HCT116 (cell line): ENCODE results near the gene SH2D1A. TPM values are rescaled to one million over a fixed set of nuclear protein-coding genes. Genes with fewer than 3 reads are reported as not detected.

Experiments
- ATAC-seq: fragments of 200-7000 bp; cut with Tn5 transposase; 2 replicates; pipeline ENCODE4 v1.9.1; 2020; ENCODE audit warnings: mild to moderate bottlenecking, moderate library complexity
- BruUV-seq: library from RNA; stranded (reverse); fragments of 400-500 nt; replicated peaks from 2 replicates; lab custom pipeline; 2021; lab: Mats Ljungman, UMichigan
- CTCF ChIA-PET: fragments of 300-600 bp; sonication (Branson Sonifier 250); formaldehyde crosslinking; loops from one replicate; lab custom pipeline; 2021; ENCODE audit warnings: antibody characterized with exemption; lab: Charles Lee
- POLR2A ChIA-PET: fragments of 300-600, 350-600 bp; sonication (Branson Sonifier 250); formaldehyde crosslinking; loops from one replicate; lab custom pipeline; 2021; ENCODE audit warnings: antibody characterized with exemption; lab: Charles Lee
- RAD21 ChIA-PET, 2 experiments: fragments of 300-600 bp; sonication (Branson Sonifier 250); formaldehyde crosslinking; loops; one replicate each; lab custom pipeline; 2023; ENCODE audit warnings: low total read pairs in 2 of 2; ENCODE audit not compliant: uncharacterized antibody in 2 of 2, unreplicated experiment in 2 of 2, low non-redundant PET in 1 of 2; lab: Charles Lee
- DNase-seq: peaks from one replicate; pipeline ENCODE4 v3.0.0-alpha.2; 2010; ENCODE audit warnings: low read depth, low spot score
- H2AFZ ChIP-seq: fragments of 200-600 bp; shearing (Covaris generic), sonication (generic); 2 replicates; pipeline ENCODE4 v1.6.1; 2017; ENCODE audit warnings: low read depth, mixed run types, mixed read lengths, antibody characterized with exemption, low read length; ENCODE audit not compliant: poor library complexity, severe bottlenecking
- H3K27ac ChIP-seq: 2 replicates; pipeline ENCODE4 v1.5.1; 2012; ENCODE audit warnings: low read depth, low read length
- H3K27me3 ChIP-seq: fragments of 200-600 bp; sonication (generic); 2 replicates; pipeline ENCODE4 v1.6.1; 2016; ENCODE audit warnings: mixed run types, low read length, mixed read lengths; ENCODE audit not compliant: insufficient read depth
- H3K36me3 ChIP-seq, 2 experiments: fragments of 200-500 bp in 1 of 2; fragments of 200-600 bp in 1 of 2; sonication (Bioruptor generic) in 1 of 2; sonication (generic) in 1 of 2; 2 replicates each; pipeline versions ENCODE4 v1.5.1 to v1.6.1; 2014 to 2016; ENCODE audit warnings: low read length in 2 of 2, inconsistent platforms in 1 of 2, mixed read lengths in 1 of 2, mixed run types in 1 of 2; ENCODE audit not compliant: insufficient read depth in 2 of 2, control insufficient read depth in 1 of 2
- H3K4me1 ChIP-seq, 2 experiments: fragments of 200-600 bp in 1 of 2; sonication (generic) in 1 of 2; 2 replicates each; pipeline versions ENCODE4 v1.5.1 to v1.6.1; 2012 to 2017; ENCODE audit warnings: low read length in 2 of 2, inconsistent platforms in 1 of 2, mild to moderate bottlenecking in 1 of 2, mixed read lengths in 1 of 2, mixed run types in 1 of 2, moderate library complexity in 1 of 2; ENCODE audit not compliant: insufficient read depth in 2 of 2, control insufficient read depth in 1 of 2
- H3K4me2 ChIP-seq: fragments of 200-600 bp; sonication (generic); 2 replicates; pipeline ENCODE4 v1.6.1; 2017; ENCODE audit warnings: mixed run types, low read length, mixed read lengths
- H3K4me3 ChIP-seq, 2 experiments: fragments of 200-600 bp in 1 of 2; sonication (generic) in 1 of 2; replicated peaks in 1 of 2; 2 replicates each; pipeline ENCODE4 v1.5.1; 2011 to 2016; ENCODE audit warnings: low read length in 2 of 2, control low read depth in 1 of 2, low read depth in 1 of 2, mild to moderate bottlenecking in 1 of 2, mixed read lengths in 1 of 2, mixed run types in 1 of 2
- H3K79me2 ChIP-seq: fragments of 200-600 bp; sonication (generic); 2 replicates; pipeline ENCODE4 v1.6.1; 2017; ENCODE audit warnings: mild to moderate bottlenecking, mixed run types, low read length, moderate library complexity, mixed read lengths; ENCODE audit not compliant: insufficient read depth
- H3K9ac ChIP-seq: fragments of 200-600 bp; sonication (generic); 2 replicates; pipeline ENCODE4 v1.6.1; 2016; ENCODE audit warnings: low read length, mixed read lengths
- H3K9me2 ChIP-seq: fragments of 200-600 bp; sonication (generic), shearing (Covaris generic); 2 replicates; pipeline ENCODE4 v1.6.1; 2017; ENCODE audit warnings: mixed run types, mild to moderate bottlenecking, moderate library complexity; ENCODE audit not compliant: insufficient read depth
- H3K9me3 ChIP-seq, 2 experiments: fragments of 200-500 bp in 1 of 2; fragments of 200-600 bp in 1 of 2; sonication (Bioruptor generic) in 1 of 2; sonication (generic) in 1 of 2; 2 replicates each; pipeline ENCODE4 v1.6.1; 2014 to 2017; ENCODE audit warnings: low read length in 2 of 2, mixed read lengths in 2 of 2, inconsistent platforms in 1 of 2, low read depth in 1 of 2, mild to moderate bottlenecking in 1 of 2, mixed run types in 1 of 2, moderate library complexity in 1 of 2; ENCODE audit not compliant: control insufficient read depth in 1 of 2, insufficient read depth in 1 of 2
- H4K20me1 ChIP-seq: fragments of 200-600 bp; sonication (generic), shearing (Covaris generic); 2 replicates; pipeline ENCODE4 v1.6.1; 2017; ENCODE audit warnings: mixed run types, mild to moderate bottlenecking, moderate library complexity; ENCODE audit not compliant: insufficient read depth
- ATF3 ChIP-seq: IDR thresholded peaks from 2 replicates; pipeline ENCODE4 v1.6.1; 2012
- CEBPB ChIP-seq: IDR thresholded peaks from 2 replicates; pipeline ENCODE4 v1.6.1; 2012; ENCODE audit warnings: low read depth
- EGR1 ChIP-seq: IDR thresholded peaks from 2 replicates; pipeline ENCODE4 v1.6.1; 2012; ENCODE audit warnings: low read depth
- ELF1 ChIP-seq: IDR thresholded peaks from 2 replicates; pipeline ENCODE4 v1.6.1; 2012; ENCODE audit warnings: low read depth, borderline replicate concordance
- EZH2phosphoT487 ChIP-seq: fragments of 200-600 bp; IDR thresholded peaks from 2 replicates; pipeline ENCODE4 v1.6.1; 2018; ENCODE audit warnings: antibody characterized with exemption, borderline replicate concordance
- FOSL1 ChIP-seq: IDR thresholded peaks from 2 replicates; pipeline ENCODE4 v1.6.1; 2012; ENCODE audit warnings: low read depth
- JUND ChIP-seq: IDR thresholded peaks from 2 replicates; pipeline ENCODE4 v1.6.1; 2012
- MAX ChIP-seq: IDR thresholded peaks from 2 replicates; pipeline ENCODE4 v1.6.1; 2012
- SIN3A ChIP-seq: IDR thresholded peaks from 2 replicates; pipeline ENCODE4 v1.6.1; 2012; ENCODE audit warnings: low read depth
- SP1 ChIP-seq: IDR thresholded peaks from 2 replicates; pipeline ENCODE4 v1.6.1; 2012; ENCODE audit warnings: low read depth
- SRF ChIP-seq: IDR thresholded peaks from 2 replicates; pipeline ENCODE4 v1.6.1; 2012; ENCODE audit warnings: low read depth
- TCF7L2 ChIP-seq: IDR thresholded peaks from 2 replicates; pipeline ENCODE4 v1.7.0; 2011; ENCODE audit warnings: borderline replicate concordance, inconsistent platforms; ENCODE audit not compliant: insufficient read depth, insufficient read length; ENCODE audit errors: extremely low read depth
- YY1 ChIP-seq: IDR thresholded peaks from 2 replicates; pipeline ENCODE4 v1.6.1; 2011; ENCODE audit warnings: low read length, low read depth, moderate library complexity, mild to moderate bottlenecking; ENCODE audit not compliant: insufficient replicate concordance; ENCODE audit errors: extremely low read depth
- ZFX ChIP-seq: fragments of 450-650 bp; IDR thresholded peaks from 2 replicates; pipeline ENCODE4 v1.6.1; 2017
- intact Hi-C: fragments of 100-400 bp; cut with micrococcal nuclease; formaldehyde crosslinking; loops from 2 replicates; pipeline ENCODE4 v1.10.0; 2022
- total RNA-seq: library from RNA; stranded (reverse); gene quantifications from one replicate; pipeline ENCODE4 v1.2.1, GENCODE V29; 2021; ENCODE audit not compliant: unreplicated experiment
- TF ChIP-seq, protein P1 (sequence below): IDR thresholded peaks from 2 replicates; pipeline ENCODE4 v1.6.1; 2012; ENCODE audit warnings: low read depth
- TF ChIP-seq, protein P2 (sequence below), 3 experiments: fragments of 200-600 bp in 1 of 3; sonication (generic) in 1 of 3; IDR thresholded peaks in 2 of 3; conservative IDR thresholded peaks in 1 of 3; 2 replicates each; pipeline ENCODE4 v1.5.1; 2012 to 2017; ENCODE audit warnings: low read depth in 2 of 3, low read length in 2 of 3, antibody characterized with exemption in 1 of 3, borderline replicate concordance in 1 of 3, control low read depth in 1 of 3, mild to moderate bottlenecking in 1 of 3, mixed read lengths in 1 of 3, mixed run types in 1 of 3, moderate library complexity in 1 of 3; ENCODE audit not compliant: insufficient read depth in 1 of 3

Gene SH2D1A
- total RNA-seq, 1 experiment from 2014 or later, result 0.15 TPM

DNA sequence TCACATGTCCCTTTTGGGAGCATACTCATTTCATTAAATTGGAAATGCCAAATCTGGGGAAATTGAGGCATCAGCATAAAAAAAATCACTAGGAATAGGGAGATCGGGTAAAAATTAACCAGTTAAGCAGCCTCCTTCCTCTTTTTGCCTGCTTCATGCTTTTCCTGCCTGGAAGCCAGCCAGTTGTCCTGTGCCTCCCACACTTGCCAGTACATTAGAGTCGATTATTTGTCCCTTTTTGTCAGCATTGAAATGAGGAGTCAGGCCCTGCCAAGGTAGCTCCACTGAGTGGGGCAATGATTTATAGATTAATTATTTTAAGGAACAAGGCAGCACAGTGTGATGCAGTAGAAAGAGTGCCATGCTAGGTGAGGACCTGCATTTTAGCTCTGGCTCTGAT is 55.3 kb downstream of the SH2D1A start:
- intact Hi-C loops, result no loop called here
- BruUV-seq, result no TSS peak
- H3K4me3 ChIP-seq, result no peak overlapping the region
- no peaks in the 10 kb centered on the region for H3K36me3 ChIP-seq
- H3K4me1 ChIP-seq, result no peaks in the 10 kb centered on the region
- no peaks in the 10 kb centered on the region for H3K9me3 ChIP-seq
- no peaks in the 10 kb centered on the region for H3K79me2 ChIP-seq
- ATAC-seq (no peak), DNase-seq (no peak)
- no peak overlapping the region for H2AFZ ChIP-seq
- no peak for TF ChIP-seq SP1
- no peak for TF ChIP-seq JUND
- no peak for TF ChIP-seq ATF3
- TF ChIP-seq CEBPB, result no peak
- no peak for TF ChIP-seq SRF
- ChIA-PET POLR2A (no interaction called here), RAD21 (no interaction called here), CTCF (no interaction called here)
- H3K9ac ChIP-seq, result no peak overlapping the region
- no peaks in the 10 kb centered on the region for H3K9me2 ChIP-seq
- no peaks in the 10 kb centered on the region for H4K20me1 ChIP-seq
- no peak overlapping the region for H3K4me2 ChIP-seq
- no peaks in the 10 kb centered on the region for H3K27me3 ChIP-seq
- no peak overlapping the region for H3K27ac ChIP-seq

DNA sequence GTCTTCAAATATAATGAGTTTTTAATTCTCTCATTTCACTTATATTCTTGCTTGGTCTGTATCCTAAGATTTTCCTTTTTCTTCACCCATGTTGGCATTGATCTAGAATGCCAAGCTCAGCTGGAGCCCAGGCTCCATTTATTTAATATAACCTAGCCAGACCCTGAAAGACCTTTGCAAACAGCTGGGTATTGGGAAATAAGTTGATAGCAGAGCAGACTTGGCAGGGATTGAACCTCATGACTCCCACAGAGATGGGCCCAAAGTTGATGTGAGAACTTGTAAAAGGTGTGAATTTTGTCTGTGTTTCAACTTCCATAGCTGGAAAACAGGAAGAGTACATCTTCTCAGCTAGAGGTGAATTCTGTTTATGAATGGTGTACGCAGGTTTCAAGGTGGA is 59.5 kb downstream of the SH2D1A start:
- no peak for DNase-seq
- no peak overlapping the region for H3K27ac ChIP-seq
- H3K79me2 ChIP-seq, result no peaks in the 10 kb centered on the region
- ChIA-PET CTCF (interaction anchor here (1.1 kb wide), 1 partner anchor 725 kb away, joined by 3 read pairs; no protein-coding TSS in a partner anchor), POLR2A (no interaction called here), RAD21 (no interaction called here)
- H3K9me3 ChIP-seq, result no peaks in the 10 kb centered on the region
- H4K20me1 ChIP-seq, result no peaks in the 10 kb centered on the region
- ATAC-seq, result no peak
- H2AFZ ChIP-seq, result no peak overlapping the region
- no TSS peak for BruUV-seq
- intact Hi-C loops, result no loop called here
- H3K9me2 ChIP-seq, result no peaks in the 10 kb centered on the region
- H3K27me3 ChIP-seq, result no peaks in the 10 kb centered on the region
- H3K4me3 ChIP-seq, result no peak overlapping the region
- H3K9ac ChIP-seq, result no peak overlapping the region
- no peaks in the 10 kb centered on the region for H3K36me3 ChIP-seq
- no peak overlapping the region for H3K4me2 ChIP-seq
- H3K4me1 ChIP-seq, result no peaks in the 10 kb centered on the region
- no peak for TF ChIP-seq JUND
- TF ChIP-seq EGR1, result no peak
- TF ChIP-seq ELF1, result no peak
- TF ChIP-seq FOSL1, result no peak
- TF ChIP-seq EZH2phosphoT487, result no peak
- TF ChIP-seq, protein P1, sequence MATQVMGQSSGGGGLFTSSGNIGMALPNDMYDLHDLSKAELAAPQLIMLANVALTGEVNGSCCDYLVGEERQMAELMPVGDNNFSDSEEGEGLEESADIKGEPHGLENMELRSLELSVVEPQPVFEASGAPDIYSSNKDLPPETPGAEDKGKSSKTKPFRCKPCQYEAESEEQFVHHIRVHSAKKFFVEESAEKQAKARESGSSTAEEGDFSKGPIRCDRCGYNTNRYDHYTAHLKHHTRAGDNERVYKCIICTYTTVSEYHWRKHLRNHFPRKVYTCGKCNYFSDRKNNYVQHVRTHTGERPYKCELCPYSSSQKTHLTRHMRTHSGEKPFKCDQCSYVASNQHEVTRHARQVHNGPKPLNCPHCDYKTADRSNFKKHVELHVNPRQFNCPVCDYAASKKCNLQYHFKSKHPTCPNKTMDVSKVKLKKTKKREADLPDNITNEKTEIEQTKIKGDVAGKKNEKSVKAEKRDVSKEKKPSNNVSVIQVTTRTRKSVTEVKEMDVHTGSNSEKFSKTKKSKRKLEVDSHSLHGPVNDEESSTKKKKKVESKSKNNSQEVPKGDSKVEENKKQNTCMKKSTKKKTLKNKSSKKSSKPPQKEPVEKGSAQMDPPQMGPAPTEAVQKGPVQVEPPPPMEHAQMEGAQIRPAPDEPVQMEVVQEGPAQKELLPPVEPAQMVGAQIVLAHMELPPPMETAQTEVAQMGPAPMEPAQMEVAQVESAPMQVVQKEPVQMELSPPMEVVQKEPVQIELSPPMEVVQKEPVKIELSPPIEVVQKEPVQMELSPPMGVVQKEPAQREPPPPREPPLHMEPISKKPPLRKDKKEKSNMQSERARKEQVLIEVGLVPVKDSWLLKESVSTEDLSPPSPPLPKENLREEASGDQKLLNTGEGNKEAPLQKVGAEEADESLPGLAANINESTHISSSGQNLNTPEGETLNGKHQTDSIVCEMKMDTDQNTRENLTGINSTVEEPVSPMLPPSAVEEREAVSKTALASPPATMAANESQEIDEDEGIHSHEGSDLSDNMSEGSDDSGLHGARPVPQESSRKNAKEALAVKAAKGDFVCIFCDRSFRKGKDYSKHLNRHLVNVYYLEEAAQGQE, result no peak
- TF ChIP-seq YY1, result no peak
- TF ChIP-seq ZFX, result no peak
- TF ChIP-seq SIN3A, result no peak
- no peak for TF ChIP-seq ATF3
- TF ChIP-seq MAX, result no peak
- no peak for TF ChIP-seq CEBPB
- TF ChIP-seq SP1, result no peak
- no peak for TF ChIP-seq TCF7L2
- TF ChIP-seq, protein P2, sequence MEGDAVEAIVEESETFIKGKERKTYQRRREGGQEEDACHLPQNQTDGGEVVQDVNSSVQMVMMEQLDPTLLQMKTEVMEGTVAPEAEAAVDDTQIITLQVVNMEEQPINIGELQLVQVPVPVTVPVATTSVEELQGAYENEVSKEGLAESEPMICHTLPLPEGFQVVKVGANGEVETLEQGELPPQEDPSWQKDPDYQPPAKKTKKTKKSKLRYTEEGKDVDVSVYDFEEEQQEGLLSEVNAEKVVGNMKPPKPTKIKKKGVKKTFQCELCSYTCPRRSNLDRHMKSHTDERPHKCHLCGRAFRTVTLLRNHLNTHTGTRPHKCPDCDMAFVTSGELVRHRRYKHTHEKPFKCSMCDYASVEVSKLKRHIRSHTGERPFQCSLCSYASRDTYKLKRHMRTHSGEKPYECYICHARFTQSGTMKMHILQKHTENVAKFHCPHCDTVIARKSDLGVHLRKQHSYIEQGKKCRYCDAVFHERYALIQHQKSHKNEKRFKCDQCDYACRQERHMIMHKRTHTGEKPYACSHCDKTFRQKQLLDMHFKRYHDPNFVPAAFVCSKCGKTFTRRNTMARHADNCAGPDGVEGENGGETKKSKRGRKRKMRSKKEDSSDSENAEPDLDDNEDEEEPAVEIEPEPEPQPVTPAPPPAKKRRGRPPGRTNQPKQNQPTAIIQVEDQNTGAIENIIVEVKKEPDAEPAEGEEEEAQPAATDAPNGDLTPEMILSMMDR (IDR thresholded peaks at IDR 0.05 in 2 of 3, conservative IDR thresholded peaks at IDR 0.05 in 1 of 3; ENCODE audit: borderline replicate concordance in 1 of 3, insufficient read depth in 1 of 3, low read depth in 2 of 3, low read length in 2 of 3), result no peak
